A673 (cell line): Measurements from ENCODE around the gene IL17B. TPM values are rescaled to one million over a fixed set of nuclear protein-coding genes. Genes with fewer than 3 reads are reported as not detected.

Source experiments
- BruUV-seq: library from RNA; stranded (reverse); fragments of 400-500 nt; replicated peaks from 2 replicates; lab custom pipeline; 2021; lab: Mats Ljungman, UMichigan
- CTCF ChIA-PET: fragments of 300-600 bp; sonication (Branson Sonifier 250); formaldehyde crosslinking; loops from one replicate; lab custom pipeline; 2022; ENCODE audit warnings: antibody characterized with exemption; lab: Charles Lee
- POLR2A ChIA-PET: fragments of 300-600 bp; sonication (Branson Sonifier 250); formaldehyde crosslinking; loops from one replicate; lab custom pipeline; 2022; ENCODE audit warnings: antibody characterized with exemption; ENCODE audit not compliant: low non-redundant PET; lab: Charles Lee
- DNase-seq: peaks from one replicate; pipeline ENCODE4 v3.0.0-alpha.2; 2015; ENCODE audit warnings: low spot score
- H3K27ac ChIP-seq: fragments of 200-600 bp; sonication (generic); 2 replicates; pipeline ENCODE4 v1.5.1; 2016; ENCODE audit warnings: mixed run types, low read depth, mild to moderate bottlenecking, mixed read lengths, antibody characterized with exemption, low read length; ENCODE audit not compliant: poor library complexity, severe bottlenecking
- H3K27me3 ChIP-seq: fragments of 200-600 bp; sonication (generic); replicated peaks from 2 replicates; pipeline ENCODE4 v1.6.1; 2017; ENCODE audit warnings: mixed run types, low read depth, mild to moderate bottlenecking, mixed read lengths, antibody characterized with exemption, low read length; ENCODE audit not compliant: insufficient read depth, poor library complexity
- H3K36me3 ChIP-seq: fragments of 200-600 bp; sonication (generic); 2 replicates; pipeline ENCODE4 v1.6.1; 2016; ENCODE audit warnings: mixed run types, mild to moderate bottlenecking, mixed read lengths, antibody characterized with exemption, low read length; ENCODE audit not compliant: insufficient read depth, poor library complexity, severe bottlenecking
- H3K4me1 ChIP-seq: fragments of 200-600 bp; sonication (generic); 2 replicates; pipeline ENCODE4 v1.6.1; 2017; ENCODE audit warnings: mixed run types, mild to moderate bottlenecking, mixed read lengths, antibody characterized with exemption, low read length; ENCODE audit not compliant: insufficient read depth, poor library complexity, severe bottlenecking
- H3K4me3 ChIP-seq: fragments of 200-600 bp; sonication (generic); 2 replicates; pipeline ENCODE4 v1.5.1; 2016; ENCODE audit warnings: low read depth, mixed run types, mild to moderate bottlenecking, mixed read lengths, low read length; ENCODE audit not compliant: poor library complexity, severe bottlenecking
- H3K9me3 ChIP-seq: fragments of 200-600 bp; sonication (generic); 2 replicates; pipeline ENCODE4 v1.6.1; 2016; ENCODE audit warnings: mixed run types, low read depth, mild to moderate bottlenecking, mixed read lengths, antibody characterized with exemption, low read length; ENCODE audit not compliant: poor library complexity, severe bottlenecking
- EZH2 ChIP-seq: fragments of 200-600 bp; sonication (generic); IDR thresholded peaks from 2 replicates; pipeline ENCODE4 v1.6.1; 2017; ENCODE audit warnings: borderline replicate concordance, low read depth, mild to moderate bottlenecking, mixed read lengths, antibody characterized with exemption, low read length; ENCODE audit not compliant: poor library complexity, severe bottlenecking
- intact Hi-C: fragments of 100-400 bp; cut with micrococcal nuclease; formaldehyde crosslinking; loops from one replicate; pipeline ENCODE4 v1.10.0; 2022; ENCODE audit not compliant: unreplicated experiment
- total RNA-seq: library from RNA; stranded (reverse); gene quantifications from 2 replicates; pipeline ENCODE4 v1.2.3, GENCODE V29; 2021
- TF ChIP-seq, protein P1 (sequence below): fragments of 300-800, 200-600 bp; sonication (generic); conservative IDR thresholded peaks from 2 replicates; pipeline ENCODE4 v1.5.1; 2017; ENCODE audit warnings: low read depth, mild to moderate bottlenecking, antibody characterized with exemption, low read length, moderate library complexity, mixed read lengths

Gene IL17B
- total RNA-seq, 1 experiment from 2014 or later, result not detected

DNA sequence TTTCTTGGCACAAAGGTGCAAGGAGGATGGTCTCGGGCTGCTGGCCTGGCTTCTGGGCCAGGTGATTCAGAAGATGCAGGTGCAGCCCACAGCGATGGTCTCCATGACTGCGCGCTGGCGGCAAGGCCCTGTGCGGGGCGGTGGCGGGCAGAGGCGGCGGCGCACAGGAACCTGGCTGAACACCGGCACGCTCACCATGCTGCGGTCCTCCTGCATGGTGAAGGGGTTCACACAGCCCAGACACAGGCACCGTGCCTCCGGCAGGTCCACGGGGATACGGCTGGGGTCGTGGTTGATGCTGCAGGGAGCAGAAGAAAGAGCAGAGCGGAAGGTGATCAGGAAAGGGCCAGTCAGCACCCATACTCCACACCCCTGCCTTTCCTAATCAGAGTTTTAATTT lies 4.8 kb downstream of the IL17B start:
- Histone ChIP-seq H3K27ac (no peak overlapping the region), H3K27me3 (no peaks in the 10 kb centered on the region), H3K4me3 (no peak overlapping the region), H3K36me3 (no peaks in the 10 kb centered on the region), H3K4me1 (no peaks in the 10 kb centered on the region), H3K9me3 (no peaks in the 10 kb centered on the region)
- no peak for DNase-seq
- POLR2A ChIA-PET, result no interaction called here
- intact Hi-C loops, result no loop called here
- no peak for TF ChIP-seq EZH2
- TF ChIP-seq, protein P1, sequence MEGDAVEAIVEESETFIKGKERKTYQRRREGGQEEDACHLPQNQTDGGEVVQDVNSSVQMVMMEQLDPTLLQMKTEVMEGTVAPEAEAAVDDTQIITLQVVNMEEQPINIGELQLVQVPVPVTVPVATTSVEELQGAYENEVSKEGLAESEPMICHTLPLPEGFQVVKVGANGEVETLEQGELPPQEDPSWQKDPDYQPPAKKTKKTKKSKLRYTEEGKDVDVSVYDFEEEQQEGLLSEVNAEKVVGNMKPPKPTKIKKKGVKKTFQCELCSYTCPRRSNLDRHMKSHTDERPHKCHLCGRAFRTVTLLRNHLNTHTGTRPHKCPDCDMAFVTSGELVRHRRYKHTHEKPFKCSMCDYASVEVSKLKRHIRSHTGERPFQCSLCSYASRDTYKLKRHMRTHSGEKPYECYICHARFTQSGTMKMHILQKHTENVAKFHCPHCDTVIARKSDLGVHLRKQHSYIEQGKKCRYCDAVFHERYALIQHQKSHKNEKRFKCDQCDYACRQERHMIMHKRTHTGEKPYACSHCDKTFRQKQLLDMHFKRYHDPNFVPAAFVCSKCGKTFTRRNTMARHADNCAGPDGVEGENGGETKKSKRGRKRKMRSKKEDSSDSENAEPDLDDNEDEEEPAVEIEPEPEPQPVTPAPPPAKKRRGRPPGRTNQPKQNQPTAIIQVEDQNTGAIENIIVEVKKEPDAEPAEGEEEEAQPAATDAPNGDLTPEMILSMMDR, result no peak
- CTCF ChIA-PET, result no interaction called here
- no TSS peak for BruUV-seq

DNA sequence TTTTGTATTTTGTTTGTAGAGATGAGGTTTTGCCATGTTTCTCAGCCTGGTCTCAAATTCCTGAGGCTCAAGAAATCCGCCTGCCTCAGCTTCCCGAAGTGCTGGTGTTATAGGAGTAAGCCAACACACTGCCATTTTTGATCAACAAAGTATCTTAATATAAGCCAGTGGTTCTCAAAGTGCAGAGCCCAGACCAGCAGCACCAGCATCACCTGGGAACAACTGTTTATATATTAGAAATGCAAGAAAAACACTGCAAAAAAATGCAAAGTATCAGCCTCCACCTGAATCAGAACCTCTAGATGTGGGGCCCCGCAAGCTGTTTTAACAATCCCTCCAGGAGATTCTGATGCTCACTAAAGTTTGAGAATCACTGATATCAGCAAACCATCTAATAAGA lies 6.2 kb downstream of the IL17B start:
- no peaks in the 10 kb centered on the region for H3K27me3 ChIP-seq
- no peaks in the 10 kb centered on the region for H3K9me3 ChIP-seq
- H3K4me3 ChIP-seq, result no peak overlapping the region
- BruUV-seq, result no TSS peak
- intact Hi-C loops, result no loop called here
- no peak for DNase-seq
- ChIA-PET POLR2A (interaction anchor here (0.6 kb wide), 1 partner anchor 56 kb away, joined by 3 read pairs; no protein-coding TSS in a partner anchor), CTCF (interaction anchor here (1.0 kb wide), 1 partner anchor 9 kb away, joined by 3 read pairs; no protein-coding TSS in a partner anchor)
- H3K36me3 ChIP-seq, result no peaks in the 10 kb centered on the region
- no peaks in the 10 kb centered on the region for H3K4me1 ChIP-seq
- no peak overlapping the region for H3K27ac ChIP-seq
- no peak for TF ChIP-seq EZH2

DNA sequence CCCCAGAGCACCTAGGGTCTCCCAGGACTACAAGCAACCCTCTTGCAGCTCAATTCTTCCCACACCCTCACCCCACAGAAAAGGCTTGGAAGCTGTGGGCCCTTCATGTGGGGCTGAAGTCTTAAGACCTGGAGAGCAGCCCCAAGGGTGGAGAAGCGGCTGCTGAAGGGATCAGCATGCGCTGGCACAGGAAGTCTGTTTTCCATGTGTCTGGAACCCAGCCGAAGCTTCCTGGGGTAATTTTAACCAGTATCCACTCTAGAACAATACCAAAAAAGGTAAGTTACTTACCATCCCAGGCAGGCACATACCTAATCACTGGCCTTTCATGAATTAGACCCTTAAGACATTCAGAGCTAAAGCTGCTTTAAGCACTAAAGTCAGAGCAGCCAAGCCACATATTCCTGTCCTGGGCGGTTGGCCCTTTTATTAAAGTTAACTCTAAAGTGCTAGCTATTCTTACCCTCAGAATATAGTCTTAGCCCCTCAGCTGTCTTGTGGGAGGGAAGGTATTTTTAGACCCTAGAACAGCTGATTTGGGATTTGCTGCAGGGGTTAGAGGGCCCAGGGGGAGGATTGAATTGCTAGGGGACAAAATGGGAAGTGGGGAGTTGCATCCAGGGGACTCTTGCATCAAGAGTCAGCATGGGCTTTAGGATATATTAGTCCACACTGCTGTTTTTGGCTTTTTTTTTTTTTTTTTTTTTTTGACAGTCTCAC lies 6.9 kb downstream of the IL17B start:
- H3K27ac ChIP-seq, result no peak overlapping the region
- no peak for DNase-seq
- H3K4me1 ChIP-seq, result no peaks in the 10 kb centered on the region
- H3K4me3 ChIP-seq, result no peak overlapping the region
- no peaks in the 10 kb centered on the region for H3K36me3 ChIP-seq
- ChIA-PET POLR2A (no interaction called here), CTCF (interaction anchor here (0.6 to 1.5 kb wide), 4 partner anchors 51 to 1289 kb away, joined by 3 to 4 read pairs (median 3); no protein-coding TSS in a partner anchor)
- no peaks in the 10 kb centered on the region for H3K27me3 ChIP-seq
- BruUV-seq, result no TSS peak
- intact Hi-C loops, result no loop called here
- no peaks in the 10 kb centered on the region for H3K9me3 ChIP-seq
- TF ChIP-seq, protein P1, result no peak
- TF ChIP-seq EZH2, result no peak
